H1 (cell line): ENCODE results near the gene IQGAP1. TPM values are rescaled to one million over a fixed set of nuclear protein-coding genes. Genes with fewer than 3 reads are reported as not detected.

Experiments
- CTCF ChIA-PET: fragments of 300-600 bp; sonication (Branson Sonifier 250); formaldehyde crosslinking; loops from one replicate; lab custom pipeline; 2021; ENCODE audit not compliant: partially characterized antibody; lab: Charles Lee
- POLR2A ChIA-PET: fragments of 300-600 bp; sonication (Branson Sonifier 250); formaldehyde crosslinking; loops from one replicate; lab custom pipeline; 2021; ENCODE audit warnings: inconsistent platforms; ENCODE audit not compliant: partially characterized antibody; lab: Charles Lee
- DNase-seq, 2 experiments: peaks; one replicate each; pipeline versions ENCODE4 v3.0.0 to v3.0.0-alpha.2; 2010 to 2022; ENCODE audit warnings: low spot score in 2 of 2, low read depth in 1 of 2, mixed read lengths in 1 of 2
- FAIRE-seq: peaks from 2 replicates; lab custom pipeline; 2011; peaks lifted over from hg19 to GRCh38; lab: Jason Lieb, UNC
- H2AFZ ChIP-seq: 2 replicates; pipeline ENCODE4 v1.8.1; 2012; ENCODE audit warnings: low read length, inconsistent platforms
- H2AK5ac ChIP-seq: 2 replicates; pipeline ENCODE4 v1.6.1; 2013; ENCODE audit warnings: low read depth, low read length
- H2BK120ac ChIP-seq: replicated peaks from 2 replicates; pipeline ENCODE3; 2013; ENCODE audit warnings: low read depth, low read length, inconsistent platforms
- H2BK12ac ChIP-seq: 2 replicates; pipeline ENCODE4 v1.6.1; 2013; ENCODE audit warnings: low read depth, low read length
- H2BK15ac ChIP-seq: 2 replicates; pipeline ENCODE4 v1.6.1; 2013; ENCODE audit warnings: low read length
- H2BK20ac ChIP-seq: 2 replicates; pipeline ENCODE4 v1.6.1; 2013; ENCODE audit warnings: low read length
- H2BK5ac ChIP-seq: 2 replicates; pipeline ENCODE4 v1.6.1; 2013; ENCODE audit warnings: low read depth, low read length
- H3K14ac ChIP-seq: 2 replicates; pipeline ENCODE4 v1.6.1; 2013; ENCODE audit warnings: inconsistent platforms; ENCODE audit not compliant: insufficient read length
- H3K18ac ChIP-seq: 2 replicates; pipeline ENCODE4 v1.6.1; 2013; ENCODE audit warnings: low read length; ENCODE audit errors: extremely low read depth
- H3K23ac ChIP-seq: 2 replicates; pipeline ENCODE4 v1.6.1; 2013; ENCODE audit warnings: inconsistent platforms; ENCODE audit not compliant: insufficient read length
- H3K23me2 ChIP-seq: 2 replicates; pipeline ENCODE4 v1.6.1; 2013; ENCODE audit warnings: low read depth, low read length
- H3K27ac ChIP-seq: 2 replicates; pipeline ENCODE4 v1.6.1; 2011; ENCODE audit warnings: low read depth, low read length, inconsistent platforms
- H3K27me3 ChIP-seq, 4 experiments: replicated peaks in 1 of 4; 1 replicate in 1 of 4; 2 replicates in 3 of 4; pipeline versions ENCODE4 v1.6.1 to v1.8.1; 2011 to 2013; ENCODE audit warnings: low read length in 3 of 4, mild to moderate bottlenecking in 3 of 4, inconsistent platforms in 2 of 4, mixed read lengths in 2 of 4, moderate library complexity in 1 of 4; ENCODE audit not compliant: control insufficient read depth in 3 of 4, insufficient read depth in 3 of 4; ENCODE audit errors: extremely low read depth in 1 of 4
- H3K36me3 ChIP-seq, 4 experiments: 2 replicates each; pipeline versions ENCODE4 v1.6.1 to v1.8.1; 2011 to 2013; ENCODE audit warnings: mild to moderate bottlenecking in 4 of 4, low read length in 3 of 4, moderate library complexity in 2 of 4, control low read depth in 1 of 4, inconsistent platforms in 1 of 4; ENCODE audit not compliant: insufficient read depth in 4 of 4, control insufficient read depth in 2 of 4
- H3K4ac ChIP-seq: replicated peaks from 2 replicates; pipeline ENCODE3; 2013; ENCODE audit warnings: low read length, low read depth, mixed read lengths, inconsistent platforms; ENCODE audit not compliant: insufficient read length
- H3K4me1 ChIP-seq, 4 experiments: replicated peaks in 1 of 4; 1 replicate in 1 of 4; 2 replicates in 3 of 4; pipeline versions ENCODE4 v1.6.1 to v1.8.1; 2011 to 2013; ENCODE audit warnings: low read length in 3 of 4, inconsistent platforms in 2 of 4, mixed read lengths in 1 of 4; ENCODE audit not compliant: insufficient read depth in 4 of 4, control insufficient read depth in 3 of 4
- H3K4me2 ChIP-seq, 2 experiments: 2 replicates each; pipeline versions ENCODE4 v1.6.1 to v1.8.1; 2011 to 2013; ENCODE audit warnings: low read depth in 2 of 2, low read length in 2 of 2, control low read depth in 1 of 2, inconsistent platforms in 1 of 2, mild to moderate bottlenecking in 1 of 2; ENCODE audit not compliant: insufficient read depth in 1 of 2
- H3K4me3 ChIP-seq, 4 experiments: fragments of 200-600, 300-600 bp in 1 of 4; sonication (generic), shearing (Covaris generic), sonication (Bioruptor Twin) in 1 of 4; 2 replicates each; pipeline versions ENCODE4 v1.5.1 to v1.8.1; 2011 to 2016; ENCODE audit warnings: low read length in 4 of 4, low read depth in 3 of 4, control low read depth in 2 of 4, inconsistent platforms in 2 of 4, mild to moderate bottlenecking in 2 of 4, mixed read lengths in 1 of 4, moderate library complexity in 1 of 4; ENCODE audit not compliant: insufficient read depth in 2 of 4; ENCODE audit errors: extremely low read depth in 1 of 4
- H3K56ac ChIP-seq: replicated peaks from 2 replicates; pipeline ENCODE3; 2013; ENCODE audit warnings: low read depth, mild to moderate bottlenecking, mixed read lengths, low read length, inconsistent platforms; ENCODE audit not compliant: insufficient read length
- H3K79me1 ChIP-seq: 2 replicates; pipeline ENCODE4 v1.6.1; 2013; ENCODE audit warnings: low read depth, low read length, control low read depth
- H3K79me2 ChIP-seq, 2 experiments: 2 replicates each; pipeline versions ENCODE4 v1.6.1 to v1.8.1; 2012 to 2013; ENCODE audit warnings: low read length in 2 of 2, mild to moderate bottlenecking in 2 of 2, inconsistent platforms in 1 of 2; ENCODE audit not compliant: insufficient read depth in 2 of 2, control insufficient read depth in 1 of 2
- H3K9ac ChIP-seq, 4 experiments: replicated peaks in 1 of 4; 1 replicate in 1 of 4; 2 replicates in 3 of 4; pipeline versions ENCODE4 v1.6.1 to v1.8.1; 2011 to 2013; ENCODE audit warnings: low read depth in 3 of 4, low read length in 3 of 4, control low read depth in 2 of 4, mild to moderate bottlenecking in 2 of 4, moderate library complexity in 2 of 4, inconsistent platforms in 1 of 4; ENCODE audit errors: extremely low read depth in 1 of 4
- H3K9me3 ChIP-seq, 2 experiments: 2 replicates each; pipeline versions ENCODE4 v1.6.1 to v1.8.1; 2012 to 2013; ENCODE audit warnings: mild to moderate bottlenecking in 2 of 2, moderate library complexity in 2 of 2, control low read depth in 1 of 2, inconsistent platforms in 1 of 2, low read depth in 1 of 2, low read length in 1 of 2, mixed read lengths in 1 of 2; ENCODE audit not compliant: insufficient read depth in 2 of 2
- H4K20me1 ChIP-seq, 2 experiments: replicated peaks in 1 of 2; 2 replicates each; pipeline versions ENCODE3 to v1.8.1; 2011 to 2013; ENCODE audit warnings: inconsistent platforms in 2 of 2, low read length in 2 of 2, mild to moderate bottlenecking in 1 of 2; ENCODE audit not compliant: insufficient read depth in 2 of 2, control insufficient read depth in 1 of 2
- H4K5ac ChIP-seq: 2 replicates; pipeline ENCODE4 v1.6.1; 2013; ENCODE audit warnings: low read length, low read depth, mixed read lengths, inconsistent platforms; ENCODE audit not compliant: insufficient read length
- H4K8ac ChIP-seq: 2 replicates; pipeline ENCODE4 v1.8.0; 2013; ENCODE audit warnings: mild to moderate bottlenecking, moderate library complexity, low read length, inconsistent platforms; ENCODE audit not compliant: insufficient read depth; ENCODE audit errors: extremely low read depth
- H4K91ac ChIP-seq: replicated peaks from 2 replicates; pipeline ENCODE3; 2013; ENCODE audit warnings: low read length, mixed read lengths, inconsistent platforms; ENCODE audit not compliant: insufficient read length
- CEBPB ChIP-seq: IDR thresholded peaks from 2 replicates; pipeline ENCODE4 v1.6.1; 2012; ENCODE audit warnings: low read depth, low read length
- CTBP2 ChIP-seq: IDR thresholded peaks from 2 replicates; pipeline ENCODE4 v1.7.0; 2011; ENCODE audit warnings: borderline replicate concordance, mild to moderate bottlenecking, moderate library complexity, mixed read lengths, low read length; ENCODE audit not compliant: insufficient read depth, insufficient read length
- POU5F1 ChIP-seq: IDR thresholded peaks from 2 replicates; pipeline ENCODE4 v1.6.1; 2011; ENCODE audit warnings: low read depth, mild to moderate bottlenecking, low read length, moderate library complexity
- SIN3A ChIP-seq, 2 experiments: IDR thresholded peaks in 1 of 2; conservative IDR thresholded peaks in 1 of 2; 2 replicates each; pipeline ENCODE4 v1.6.1; 2011 to 2012; ENCODE audit warnings: low read length in 2 of 2, improper control_type of control experiment in 1 of 2, low read depth in 1 of 2, mild to moderate bottlenecking in 1 of 2
- SIRT6 ChIP-seq: IDR thresholded peaks from one replicate; pipeline ENCODE4 v1.7.1; 2012; ENCODE audit warnings: low read length, inconsistent platforms
- TBP ChIP-seq: IDR thresholded peaks from 2 replicates; pipeline ENCODE4 v1.6.1; 2011; ENCODE audit warnings: low read depth, low read length, improper control_type of control experiment
- WGBS, 2 experiments: shearing (Covaris generic) in 1 of 2; methylation state at CpG; one replicate each; pipeline versions ENCODE4 v1.1.6 to v1.1.7; 2013 to 2015; ENCODE audit warnings: low lambda C conversion rate in 2 of 2, mixed read lengths in 2 of 2, inconsistent platforms in 1 of 2, low coverage in 1 of 2, missing lambda C conversion rate in 1 of 2; ENCODE audit not compliant: insufficient replicate concordance in 2 of 2, insufficient coverage in 1 of 2, insufficient read length in 1 of 2; ENCODE audit errors: extremely low coverage in 1 of 2, missing lambda C conversion rate in 1 of 2; 5-methylcytosine and 5-hydroxymethylcytosine counted together
- polyA plus RNA-seq, 7 experiments: library from polyadenylated mRNA; depleted of rRNA in 3 of 7; stranded (reverse) in 5 of 7; unstranded in 2 of 7; fragments of >200 nt in 5 of 7; fragments of 200-250 nt in 2 of 7; gene quantifications; 1 replicate in 5 of 7; 2 replicates in 1 of 7; 4 replicates in 1 of 7; pipeline versions ENCODE4 v1.2.1 to v1.2.3, GENCODE V29; 2011 to 2013; ENCODE audit warnings: missing spikeins in 2 of 7, mixed read lengths in 2 of 7
- total RNA-seq: library from RNA; stranded (reverse); fragmentation: NEBNext Ultra II Directional; extraction: Animal tissue kit (Norgen Biotek cat#: 25700); gene quantifications from 2 replicates; pipeline ENCODE4 v1.2.1, GENCODE V29; 2021
- TF ChIP-seq, protein P1 (sequence below): IDR thresholded peaks from 2 replicates; pipeline ENCODE4 v1.6.1; 2011; ENCODE audit warnings: low read depth, mild to moderate bottlenecking, low read length; ENCODE audit not compliant: insufficient read depth

Gene IQGAP1
- total and polyA plus RNA-seq, 2 of the 8 experiments (the other 6 are each of a cell fraction or from before 2014, with no cell fraction given) = 56.0 to 138 TPM

DNA sequence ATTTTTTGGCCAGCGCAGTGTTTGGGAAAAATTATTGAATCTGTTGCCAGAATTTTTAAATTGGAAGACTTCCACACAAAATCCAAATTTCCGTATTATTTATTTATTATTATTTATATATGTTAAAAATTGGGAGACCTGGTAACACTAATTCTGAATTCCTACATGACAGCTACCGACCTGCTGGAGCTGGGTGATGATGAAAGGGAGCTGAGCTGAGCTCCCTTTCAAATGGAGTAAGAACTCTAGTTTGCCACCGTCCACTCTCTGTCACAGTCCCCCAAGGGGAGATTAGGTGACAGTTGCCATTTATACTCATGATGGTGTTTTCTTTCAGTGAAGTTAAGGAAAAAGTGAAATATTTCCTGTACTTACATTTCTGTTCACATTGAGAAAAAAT lies 143.1 kb downstream of the IQGAP1 start:
- Histone ChIP-seq H3K79me2 (no peaks in the 10 kb centered on the region), H2BK20ac (no peak overlapping the region), H3K4ac (no peak overlapping the region), H3K23ac (no peak overlapping the region), H4K5ac (no peak overlapping the region), H4K20me1 (peaks cover 0 to 3% of the 10 kb centered on the region in 2 experiments), H3K27ac (no peak overlapping the region), H3K18ac (no peak overlapping the region), H2BK120ac (no peak overlapping the region), H3K79me1 (no peaks in the 10 kb centered on the region), H3K4me3 (peak overlapping the region in 3 of 4 experiments; percentile 66 to 73 (median 69); a peak in 7 of 8 replicates), H2BK15ac (no peak overlapping the region), H2BK12ac (no peak overlapping the region), H2AK5ac (no peak overlapping the region), H3K4me1 (0 out of 7 replicates have a peak, but pooled peaks cover 0 to 2% (median 0%) of the 10 kb centered on the region in 4 experiments), H4K91ac (no peak overlapping the region), H3K36me3 (no peaks in the 10 kb centered on the region), H2BK5ac (no peak overlapping the region), H3K9ac (no peak overlapping the region), H3K4me2 (peak overlapping the region; percentile 49 to 82; a peak in 3 of 4 replicates), H3K9me3 (no peaks in the 10 kb centered on the region), H2AFZ (no peak overlapping the region), H3K56ac (no peak overlapping the region), H3K27me3 (peaks cover 7 to 35% (median 29%) of the 10 kb centered on the region in 4 experiments), H4K8ac (no peak overlapping the region), H3K14ac (no peak overlapping the region), H3K23me2 (no peaks in the 10 kb centered on the region; the same call in 1 of the 2 replicates)
- DNase-seq = no peak
- FAIRE-seq = no peak
- CTCF ChIA-PET = interaction anchor here (0.7 to 2.5 kb wide), 13 partner anchors 8 to 238 kb away, joined by 3 to 10 read pairs (median 3); no protein-coding TSS in a partner anchor
- TF ChIP-seq TBP (no peak), SIN3A (conservative IDR thresholded peaks at IDR 0.05 in 1 of 2, IDR thresholded peaks at IDR 0.05 in 1 of 2; ENCODE audit: low read depth in 1 of 2, low read length in 2 of 2) (no peak), CEBPB (no peak), POU5F1 (no peak), CTBP2 (no peak), SIRT6 (no peak)
- TF ChIP-seq, protein P1, sequence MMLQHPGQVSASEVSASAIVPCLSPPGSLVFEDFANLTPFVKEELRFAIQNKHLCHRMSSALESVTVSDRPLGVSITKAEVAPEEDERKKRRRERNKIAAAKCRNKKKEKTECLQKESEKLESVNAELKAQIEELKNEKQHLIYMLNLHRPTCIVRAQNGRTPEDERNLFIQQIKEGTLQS = no peak
- 48% methylated on average over 4 of the region's 4 CpGs; no CpG with 5 or more reads in 1 of the 2 experiments for WGBS, 2 experiments
- POLR2A ChIA-PET = no interaction called here
